Measurements from ENCODE around the gene TSPAN5. TPM values are rescaled to one million over a fixed set of nuclear protein-coding genes. Genes with fewer than 3 reads are reported as not detected.

Gene TSPAN5
- total and polyA plus RNA-seq, 4 donors = 2.6 to 9.9 (median 8.6) TPM

DNA sequence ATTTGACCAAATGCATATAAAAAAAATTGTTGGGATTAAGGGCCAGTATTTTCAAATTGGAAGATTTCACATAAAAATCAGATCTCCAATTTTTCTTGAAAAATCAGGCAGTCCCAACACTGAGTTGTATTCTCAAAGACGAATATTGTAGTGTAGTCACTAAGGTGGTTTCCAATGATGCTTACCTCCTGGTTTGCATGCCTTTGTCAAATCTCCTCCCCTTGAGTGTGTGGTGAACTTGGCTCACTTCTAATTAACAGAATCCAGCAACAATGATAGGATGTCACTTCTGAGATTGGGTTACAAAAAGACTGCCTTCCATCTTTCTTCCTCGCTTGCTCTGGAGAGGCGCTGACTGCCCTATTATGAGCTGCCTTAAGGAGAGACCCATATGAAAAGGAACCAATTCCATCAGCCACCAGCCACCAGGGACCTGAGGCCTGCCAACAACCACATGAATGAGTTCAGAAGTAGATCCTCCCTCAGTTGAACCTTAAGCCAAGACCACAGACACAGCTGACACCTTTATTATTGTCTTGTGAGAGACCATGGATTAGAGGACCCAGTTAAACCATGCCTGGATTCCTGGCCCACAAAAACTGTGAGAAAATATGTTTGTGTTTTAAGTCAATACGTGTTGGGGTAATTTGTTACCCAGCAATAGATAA lies 31.2 kb upstream of the TSPAN5 start:
- H3K27ac ChIP-seq (ENCODE audit: low read depth in 1 of 2, low read length in 2 of 2) = no peak overlapping the region
- DNase-seq (no peak), ATAC-seq (ENCODE audit: low FRiP score) (no peak)
- no peaks in the 10 kb centered on the region for H3K36me3 ChIP-seq (ENCODE audit: control insufficient read depth in 1 of 2, insufficient read depth in 2 of 2, low read length in 1 of 2)
- no peak overlapping the region for H3K4me3 ChIP-seq (ENCODE audit: low read length in 2 of 2)
- H3K27me3 ChIP-seq (ENCODE audit: control insufficient read depth in 1 of 2, insufficient read depth in 2 of 2, low read length in 1 of 2) = peaks cover 0 to 2% of the 10 kb centered on the region in 2 donors
- no peaks in the 10 kb centered on the region for H3K9me3 ChIP-seq (ENCODE audit: control insufficient read depth, low read length)
- intact Hi-C loops (cut with DNase I) = no loop called here
- WGBS, 2 donors = 93 to 94% methylated on average over 4 of the region's 4 CpGs
- H3K4me1 ChIP-seq (ENCODE audit: control insufficient read depth in 1 of 2, insufficient read depth in 2 of 2, low read length in 2 of 2) = no peaks in the 10 kb centered on the region

DNA sequence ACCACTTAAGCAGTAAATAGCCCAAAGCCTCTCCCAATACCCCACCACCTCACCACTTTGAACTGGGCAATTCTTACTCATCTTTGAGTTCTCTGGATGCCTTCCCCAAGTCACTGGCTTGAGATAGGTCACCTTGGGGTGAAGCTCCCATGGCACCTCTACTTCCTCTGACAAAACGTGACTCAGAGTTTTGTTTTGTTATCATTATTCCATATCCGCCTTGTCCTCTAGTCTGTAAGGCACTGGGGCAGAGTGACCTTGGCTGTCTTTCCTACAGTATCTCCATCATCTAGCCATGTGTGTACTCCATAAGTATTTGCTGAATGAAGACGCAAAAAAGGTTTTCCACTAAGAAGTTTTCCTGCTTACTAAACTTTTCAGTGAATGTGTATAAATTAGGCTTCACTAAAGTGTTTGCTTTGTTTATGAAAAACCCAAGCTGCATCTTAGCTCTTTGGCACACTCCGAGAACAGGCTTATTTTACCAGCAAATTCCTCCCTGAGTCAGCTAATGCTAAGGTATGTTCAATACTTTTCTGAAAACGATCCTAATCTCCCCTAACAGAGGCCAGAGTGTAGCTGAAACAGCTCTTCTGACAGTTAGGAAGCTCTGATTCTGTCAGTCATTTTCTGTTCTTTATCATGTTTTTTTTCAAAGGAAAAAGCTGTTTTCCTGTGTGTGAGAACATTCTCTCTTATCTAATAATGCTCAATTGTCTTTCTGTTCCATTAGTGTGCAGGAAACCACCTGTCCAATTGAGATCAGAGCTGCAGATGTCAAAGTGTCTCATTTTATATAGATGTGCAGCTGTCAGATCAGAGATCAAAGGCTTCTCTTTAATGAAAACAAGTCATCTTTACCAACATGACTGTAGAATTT lies 30.2 kb upstream of the TSPAN5 start:
- ATAC-seq (ENCODE audit: low FRiP score) (no peak), DNase-seq (no peak)
- Histone ChIP-seq H3K27ac (ENCODE audit: low read depth in 1 of 2, low read length in 2 of 2) (no peak overlapping the region), H3K4me3 (ENCODE audit: low read length in 2 of 2) (no peak overlapping the region), H3K27me3 (ENCODE audit: control insufficient read depth in 1 of 2, insufficient read depth in 2 of 2, low read length in 1 of 2) (peaks cover 0 to 2% of the 10 kb centered on the region in 2 donors), H3K4me1 (ENCODE audit: control insufficient read depth in 1 of 2, insufficient read depth in 2 of 2, low read length in 2 of 2) (no peaks in the 10 kb centered on the region), H3K9me3 (ENCODE audit: control insufficient read depth, low read length) (no peaks in the 10 kb centered on the region), H3K36me3 (ENCODE audit: control insufficient read depth in 1 of 2, insufficient read depth in 2 of 2, low read length in 1 of 2) (no peaks in the 10 kb centered on the region)
- intact Hi-C loops (cut with DNase I) = no loop called here
- WGBS, 2 donors = 47 to 51% methylated on average over 5 of the region's 5 CpGs

DNA sequence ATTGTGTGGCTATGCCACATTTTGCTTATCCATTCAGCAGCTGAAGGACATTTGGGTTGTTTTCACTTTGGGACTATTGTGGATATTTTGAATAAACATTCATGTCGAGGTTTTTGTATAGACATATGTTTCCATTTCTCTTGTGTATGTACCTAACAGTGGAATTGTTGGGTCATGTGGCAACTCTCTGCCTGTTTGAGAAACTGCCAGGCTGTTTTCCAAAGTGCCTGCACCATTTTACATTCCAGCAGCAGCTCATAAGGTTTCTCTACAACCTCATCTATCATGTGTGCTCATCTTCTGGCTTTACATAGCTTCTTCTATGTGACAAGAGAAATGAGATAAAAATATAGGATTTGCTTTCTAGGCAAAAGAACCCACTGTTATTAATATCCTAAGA lies 29.5 kb upstream of the TSPAN5 start:
- 38 to 53% methylated on average over 1 of the region's 1 CpG for WGBS, 2 donors
- Histone ChIP-seq H3K27me3 (ENCODE audit: control insufficient read depth in 1 of 2, insufficient read depth in 2 of 2, low read length in 1 of 2) (peaks cover 0 to 2% of the 10 kb centered on the region in 2 donors), H3K4me3 (ENCODE audit: low read length in 2 of 2) (no peak overlapping the region), H3K9me3 (ENCODE audit: control insufficient read depth, low read length) (no peaks in the 10 kb centered on the region), H3K27ac (ENCODE audit: low read depth in 1 of 2, low read length in 2 of 2) (no peak overlapping the region), H3K4me1 (ENCODE audit: control insufficient read depth in 1 of 2, insufficient read depth in 2 of 2, low read length in 2 of 2) (no peaks in the 10 kb centered on the region), H3K36me3 (ENCODE audit: control insufficient read depth in 1 of 2, insufficient read depth in 2 of 2, low read length in 1 of 2) (no peaks in the 10 kb centered on the region)
- intact Hi-C loops (cut with DNase I) = no loop called here
- ATAC-seq (ENCODE audit: low FRiP score) = no peak
- DNase-seq = no peak

DNA sequence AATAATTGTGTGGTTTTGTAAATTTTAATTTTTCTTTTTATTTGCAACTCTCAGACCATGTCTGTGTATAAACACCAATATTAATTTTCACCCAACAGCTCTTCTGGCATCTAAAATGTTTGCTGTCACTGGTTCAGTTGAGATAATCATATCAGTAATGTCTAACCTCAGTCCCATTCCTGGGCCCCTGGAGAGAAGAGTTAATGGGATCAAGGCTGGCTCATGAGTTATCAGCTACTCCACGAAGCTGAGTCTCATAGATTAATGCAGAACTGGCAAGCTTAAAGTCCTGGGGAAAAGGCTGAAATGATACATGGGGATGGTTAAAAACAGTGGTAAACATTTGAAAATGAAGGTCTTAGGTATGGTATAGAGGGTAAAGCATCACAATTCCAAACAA lies 28.4 kb upstream of the TSPAN5 start:
- no peaks in the 10 kb centered on the region for H3K9me3 ChIP-seq (ENCODE audit: control insufficient read depth, low read length)
- peaks cover 0 to 2% of the 10 kb centered on the region in 2 donors for H3K27me3 ChIP-seq (ENCODE audit: control insufficient read depth in 1 of 2, insufficient read depth in 2 of 2, low read length in 1 of 2)
- H3K27ac ChIP-seq (ENCODE audit: low read depth in 1 of 2, low read length in 2 of 2) = no peak overlapping the region
- 20 to 22% methylated on average over 1 of the region's 1 CpG for WGBS, 2 donors
- intact Hi-C loops (cut with DNase I) = no loop called here
- H3K4me1 ChIP-seq (ENCODE audit: control insufficient read depth in 1 of 2, insufficient read depth in 2 of 2, low read length in 2 of 2) = no peaks in the 10 kb centered on the region
- ATAC-seq (ENCODE audit: low FRiP score) = no peak
- no peaks in the 10 kb centered on the region for H3K36me3 ChIP-seq (ENCODE audit: control insufficient read depth in 1 of 2, insufficient read depth in 2 of 2, low read length in 1 of 2)
- DNase-seq = no peak
- no peak overlapping the region for H3K4me3 ChIP-seq (ENCODE audit: low read length in 2 of 2)

DNA sequence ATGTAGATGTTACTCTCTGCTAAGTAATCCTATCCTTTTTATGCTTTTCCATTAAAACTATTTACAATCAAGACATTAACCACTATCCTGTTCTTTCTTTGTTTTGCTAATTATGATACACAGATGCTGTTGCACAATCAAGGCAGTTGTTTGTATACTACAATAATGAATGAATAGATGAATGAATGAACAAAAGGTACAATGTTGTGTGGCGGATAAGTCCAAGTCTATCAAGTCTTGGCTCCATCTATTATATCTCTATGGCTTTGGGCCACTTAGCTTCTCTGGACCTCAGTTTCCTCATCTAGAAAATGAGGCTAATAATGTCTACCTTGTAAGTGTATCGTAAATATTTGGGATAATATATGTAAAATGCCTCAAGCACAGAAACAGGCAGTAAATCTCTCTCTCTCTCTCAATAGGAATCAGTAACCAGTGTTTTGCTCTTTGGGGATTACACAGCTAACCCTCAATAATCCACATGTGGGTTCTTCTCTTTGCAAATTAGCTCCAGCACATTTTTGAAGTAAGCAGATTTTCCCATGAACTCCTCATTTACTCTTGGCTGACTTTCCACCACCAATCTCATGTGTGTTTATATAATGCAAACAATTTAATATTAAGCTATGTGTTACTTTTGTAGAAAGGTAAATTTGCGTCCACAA lies 27.8 kb upstream of the TSPAN5 start:
- Histone ChIP-seq H3K4me3 (ENCODE audit: low read length in 2 of 2) (no peak overlapping the region), H3K36me3 (ENCODE audit: control insufficient read depth in 1 of 2, insufficient read depth in 2 of 2, low read length in 1 of 2) (no peaks in the 10 kb centered on the region), H3K4me1 (ENCODE audit: control insufficient read depth in 1 of 2, insufficient read depth in 2 of 2, low read length in 2 of 2) (no peaks in the 10 kb centered on the region), H3K27me3 (ENCODE audit: control insufficient read depth in 1 of 2, insufficient read depth in 2 of 2, low read length in 1 of 2) (peaks cover 0 to 2% of the 10 kb centered on the region in 2 donors), H3K27ac (ENCODE audit: low read depth in 1 of 2, low read length in 2 of 2) (no peak overlapping the region), H3K9me3 (ENCODE audit: control insufficient read depth, low read length) (no peaks in the 10 kb centered on the region)
- WGBS, 2 donors = 88 to 90% methylated on average over 3 of the region's 3 CpGs
- no peak for DNase-seq
- intact Hi-C loops (cut with DNase I) = no loop called here
- ATAC-seq (ENCODE audit: low FRiP score) = no peak

DNA sequence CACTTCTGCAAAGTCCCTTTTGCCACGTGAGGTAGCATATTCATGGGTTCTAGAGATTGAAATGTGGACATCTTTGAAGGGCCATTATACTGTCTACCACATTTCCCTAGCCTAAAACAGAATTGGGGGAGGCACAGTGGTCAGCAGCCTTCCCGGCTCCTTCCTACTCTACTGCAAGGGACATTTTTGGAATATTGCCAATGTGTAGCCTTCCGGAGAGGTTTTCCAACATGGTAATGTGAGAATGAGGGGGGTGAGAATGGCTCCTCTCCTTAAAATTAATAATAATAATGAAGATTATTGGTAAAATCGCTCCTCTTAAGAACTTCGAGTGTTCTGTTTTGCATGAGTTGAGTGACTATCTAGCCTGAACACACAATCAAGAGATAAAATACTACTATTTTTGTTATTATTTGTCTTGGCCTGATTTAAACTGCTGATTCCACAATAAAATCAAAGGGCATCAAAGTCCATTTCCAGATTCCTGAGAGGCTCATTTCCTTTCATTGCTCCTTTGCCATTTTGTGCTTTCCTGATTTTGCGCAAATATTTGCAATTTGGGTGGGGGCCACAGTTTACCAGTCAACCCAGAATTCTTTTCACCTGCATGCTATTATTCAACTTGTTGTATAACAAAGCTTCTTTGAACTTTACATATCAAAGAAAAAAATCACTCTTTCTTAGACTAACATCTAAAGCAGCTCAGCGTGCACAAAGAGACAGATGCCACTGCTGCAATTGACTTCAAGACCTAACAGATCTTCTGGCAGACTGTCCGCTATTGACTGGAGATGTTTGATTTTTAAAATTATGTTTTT lies 27.0 kb upstream of the TSPAN5 start:
- no peak for DNase-seq
- intact Hi-C loops (cut with DNase I) = no loop called here

DNA sequence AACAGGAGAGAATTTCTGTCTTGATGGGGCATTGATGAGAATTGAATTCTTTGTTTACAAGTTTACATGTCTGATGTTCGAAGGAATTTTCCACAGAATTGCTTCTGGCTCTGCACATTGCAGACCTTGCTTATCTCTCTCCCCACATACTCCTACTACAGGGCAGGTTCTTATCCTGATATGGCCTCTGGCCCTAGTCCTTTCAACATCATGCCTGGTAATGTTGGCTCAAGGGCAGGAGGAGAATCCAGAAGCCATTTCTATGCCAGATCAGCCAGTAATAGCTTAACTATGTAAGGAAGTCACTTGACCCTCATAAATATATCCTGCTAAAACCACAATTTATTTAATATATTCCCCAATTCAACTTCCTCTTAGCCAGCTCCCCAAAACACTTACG lies 24.3 kb upstream of the TSPAN5 start:
- Histone ChIP-seq H3K27me3 (ENCODE audit: control insufficient read depth in 1 of 2, insufficient read depth in 2 of 2, low read length in 1 of 2) (no peaks in the 10 kb centered on the region), H3K4me3 (ENCODE audit: low read length in 2 of 2) (no peak overlapping the region), H3K4me1 (ENCODE audit: control insufficient read depth in 1 of 2, insufficient read depth in 2 of 2, low read length in 2 of 2) (no peaks in the 10 kb centered on the region), H3K27ac (ENCODE audit: low read depth in 1 of 2, low read length in 2 of 2) (no peak overlapping the region), H3K36me3 (ENCODE audit: control insufficient read depth in 1 of 2, insufficient read depth in 2 of 2, low read length in 1 of 2) (no peaks in the 10 kb centered on the region), H3K9me3 (ENCODE audit: control insufficient read depth, low read length) (no peaks in the 10 kb centered on the region)
- DNase-seq (no peak), ATAC-seq (ENCODE audit: low FRiP score) (no peak)
- WGBS, 2 donors = 86 to 88% methylated on average over 2 of the region's 2 CpGs
- intact Hi-C loops (cut with DNase I) = no loop called here

More for the DNA sequence above, 27.0 kb upstream of the TSPAN5 start:
- WGBS, 2 donors = 70 to 71% methylated on average over 8 of the region's 8 CpGs
- Histone ChIP-seq H3K27me3 (ENCODE audit: control insufficient read depth in 1 of 2, insufficient read depth in 2 of 2, low read length in 1 of 2) (peaks cover 0 to 2% of the 10 kb centered on the region in 2 donors), H3K27ac (ENCODE audit: low read depth in 1 of 2, low read length in 2 of 2) (no peak overlapping the region), H3K36me3 (ENCODE audit: control insufficient read depth in 1 of 2, insufficient read depth in 2 of 2, low read length in 1 of 2) (no peaks in the 10 kb centered on the region), H3K9me3 (ENCODE audit: control insufficient read depth, low read length) (no peaks in the 10 kb centered on the region), H3K4me3 (ENCODE audit: low read length in 2 of 2) (no peak overlapping the region), H3K4me1 (ENCODE audit: control insufficient read depth in 1 of 2, insufficient read depth in 2 of 2, low read length in 2 of 2) (no peaks in the 10 kb centered on the region)
- ATAC-seq (ENCODE audit: low FRiP score) = no peak

DNA sequence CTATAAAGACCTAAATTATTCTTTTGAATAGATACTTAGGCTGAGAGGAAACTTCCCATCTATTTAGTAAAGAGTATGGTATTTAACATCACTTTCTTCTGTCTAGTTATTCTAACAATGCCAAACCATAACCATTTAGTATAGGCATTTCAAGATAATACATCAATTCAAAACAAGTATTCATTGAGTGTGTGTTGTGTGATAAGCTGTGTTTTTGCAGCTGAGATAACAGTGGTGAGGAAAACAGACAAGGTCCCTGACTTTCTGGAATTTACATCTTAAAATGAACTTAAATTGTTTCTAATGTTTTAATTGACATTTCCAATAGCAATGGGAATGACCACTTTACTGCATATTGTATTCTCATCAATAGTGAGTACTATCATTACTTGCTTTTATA lies 22.4 kb upstream of the TSPAN5 start:
- DNase-seq (no peak), ATAC-seq (ENCODE audit: low FRiP score) (no peak)
- intact Hi-C loops (cut with DNase I) = no loop called here
- H3K36me3 ChIP-seq (ENCODE audit: control insufficient read depth in 1 of 2, insufficient read depth in 2 of 2, low read length in 1 of 2) = no peaks in the 10 kb centered on the region
- no peaks in the 10 kb centered on the region for H3K27me3 ChIP-seq (ENCODE audit: control insufficient read depth in 1 of 2, insufficient read depth in 2 of 2, low read length in 1 of 2)
- H3K4me3 ChIP-seq (ENCODE audit: low read length in 2 of 2) = no peak overlapping the region
- H3K9me3 ChIP-seq (ENCODE audit: control insufficient read depth, low read length) = no peaks in the 10 kb centered on the region
- H3K4me1 ChIP-seq (ENCODE audit: control insufficient read depth in 1 of 2, insufficient read depth in 2 of 2, low read length in 2 of 2) = no peaks in the 10 kb centered on the region
- no peak overlapping the region for H3K27ac ChIP-seq (ENCODE audit: low read depth in 1 of 2, low read length in 2 of 2)

Measured in aorta (tissue), 5 donors.